PFSK-1 (cell line): ENCODE data around the gene FEZF2.

ENCODE experiments used
- FOXP2 ChIP-seq: optimal IDR thresholded peaks from 2 replicates; pipeline ENCODE3; 2011; ENCODE audit warnings: borderline replicate concordance, control low read depth, inconsistent platforms; ENCODE audit not compliant: insufficient read depth; ENCODE audit errors: extremely low read length, extremely low read depth
- POLR2AphosphoS5 ChIP-seq: IDR thresholded peaks from 2 replicates; pipeline ENCODE4 v1.6.1; 2012; ENCODE audit warnings: low read depth, mild to moderate bottlenecking, control low read depth, low read length, moderate library complexity
- SIN3A ChIP-seq: IDR thresholded peaks from 2 replicates; pipeline ENCODE4 v1.6.1; 2012; ENCODE audit warnings: mild to moderate bottlenecking, low read length, moderate library complexity, borderline replicate concordance; ENCODE audit not compliant: insufficient read depth
- TAF1 ChIP-seq: IDR thresholded peaks from 2 replicates; pipeline ENCODE4 v1.6.1; 2012; ENCODE audit warnings: low read length, control low read depth, borderline replicate concordance; ENCODE audit not compliant: insufficient read depth
- TF ChIP-seq, protein P1 (sequence below), 2 experiments: IDR thresholded peaks; 2 replicates each; pipeline versions ENCODE4 v1.6.1 to v1.8.0; 2011 to 2012; ENCODE audit warnings: low read depth in 2 of 2, low read length in 2 of 2, control low read depth in 1 of 2, inconsistent platforms in 1 of 2, mild to moderate bottlenecking in 1 of 2, moderate library complexity in 1 of 2; ENCODE audit not compliant: insufficient read depth in 1 of 2

Gene FEZF2

DNA sequence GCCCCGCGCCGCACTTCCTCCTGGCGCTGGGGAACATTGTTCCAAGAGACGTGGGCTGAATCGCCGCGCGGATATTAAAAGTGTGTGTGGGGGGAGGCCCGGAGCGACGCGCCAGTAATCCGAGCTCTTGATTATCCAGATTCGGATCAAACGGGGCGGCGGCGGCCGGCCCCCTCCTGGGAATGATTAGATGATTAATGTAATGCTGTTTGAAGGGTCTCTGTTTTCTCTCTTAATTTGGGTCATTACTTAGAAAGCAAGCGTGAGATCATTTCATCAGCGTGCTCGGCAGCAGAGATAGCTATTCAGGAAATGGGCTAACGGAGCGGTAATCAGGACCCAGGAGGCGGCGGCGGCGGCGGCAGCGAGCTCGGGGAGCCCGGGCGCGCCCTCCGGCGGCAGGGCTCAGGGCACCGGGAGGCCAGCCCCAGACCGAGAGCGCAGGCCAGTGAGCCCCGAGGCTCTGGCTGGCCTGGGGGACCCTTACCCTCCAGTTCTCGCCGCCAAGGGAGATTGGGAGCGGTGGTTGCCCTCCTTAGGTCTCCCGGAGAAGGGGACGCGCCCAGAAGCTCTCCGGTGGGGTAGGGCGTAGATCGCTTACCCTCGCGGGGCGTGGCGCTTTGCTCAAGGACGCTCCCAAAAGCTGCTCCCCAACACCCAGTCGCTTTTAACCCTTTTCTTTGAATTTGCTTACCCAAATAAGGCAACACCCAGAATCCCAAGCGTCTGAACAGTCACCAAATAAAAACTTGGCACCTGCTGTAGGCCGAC is 4.5 kb downstream of the FEZF2 start:
- TF ChIP-seq FOXP2 (no peak), SIN3A (no peak), POLR2AphosphoS5 (no peak)
- TF ChIP-seq, protein P1, sequence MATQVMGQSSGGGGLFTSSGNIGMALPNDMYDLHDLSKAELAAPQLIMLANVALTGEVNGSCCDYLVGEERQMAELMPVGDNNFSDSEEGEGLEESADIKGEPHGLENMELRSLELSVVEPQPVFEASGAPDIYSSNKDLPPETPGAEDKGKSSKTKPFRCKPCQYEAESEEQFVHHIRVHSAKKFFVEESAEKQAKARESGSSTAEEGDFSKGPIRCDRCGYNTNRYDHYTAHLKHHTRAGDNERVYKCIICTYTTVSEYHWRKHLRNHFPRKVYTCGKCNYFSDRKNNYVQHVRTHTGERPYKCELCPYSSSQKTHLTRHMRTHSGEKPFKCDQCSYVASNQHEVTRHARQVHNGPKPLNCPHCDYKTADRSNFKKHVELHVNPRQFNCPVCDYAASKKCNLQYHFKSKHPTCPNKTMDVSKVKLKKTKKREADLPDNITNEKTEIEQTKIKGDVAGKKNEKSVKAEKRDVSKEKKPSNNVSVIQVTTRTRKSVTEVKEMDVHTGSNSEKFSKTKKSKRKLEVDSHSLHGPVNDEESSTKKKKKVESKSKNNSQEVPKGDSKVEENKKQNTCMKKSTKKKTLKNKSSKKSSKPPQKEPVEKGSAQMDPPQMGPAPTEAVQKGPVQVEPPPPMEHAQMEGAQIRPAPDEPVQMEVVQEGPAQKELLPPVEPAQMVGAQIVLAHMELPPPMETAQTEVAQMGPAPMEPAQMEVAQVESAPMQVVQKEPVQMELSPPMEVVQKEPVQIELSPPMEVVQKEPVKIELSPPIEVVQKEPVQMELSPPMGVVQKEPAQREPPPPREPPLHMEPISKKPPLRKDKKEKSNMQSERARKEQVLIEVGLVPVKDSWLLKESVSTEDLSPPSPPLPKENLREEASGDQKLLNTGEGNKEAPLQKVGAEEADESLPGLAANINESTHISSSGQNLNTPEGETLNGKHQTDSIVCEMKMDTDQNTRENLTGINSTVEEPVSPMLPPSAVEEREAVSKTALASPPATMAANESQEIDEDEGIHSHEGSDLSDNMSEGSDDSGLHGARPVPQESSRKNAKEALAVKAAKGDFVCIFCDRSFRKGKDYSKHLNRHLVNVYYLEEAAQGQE (IDR thresholded peaks at IDR 0.05; ENCODE audit: insufficient read depth in 1 of 2, low read depth in 2 of 2, low read length in 2 of 2), result no peak

DNA sequence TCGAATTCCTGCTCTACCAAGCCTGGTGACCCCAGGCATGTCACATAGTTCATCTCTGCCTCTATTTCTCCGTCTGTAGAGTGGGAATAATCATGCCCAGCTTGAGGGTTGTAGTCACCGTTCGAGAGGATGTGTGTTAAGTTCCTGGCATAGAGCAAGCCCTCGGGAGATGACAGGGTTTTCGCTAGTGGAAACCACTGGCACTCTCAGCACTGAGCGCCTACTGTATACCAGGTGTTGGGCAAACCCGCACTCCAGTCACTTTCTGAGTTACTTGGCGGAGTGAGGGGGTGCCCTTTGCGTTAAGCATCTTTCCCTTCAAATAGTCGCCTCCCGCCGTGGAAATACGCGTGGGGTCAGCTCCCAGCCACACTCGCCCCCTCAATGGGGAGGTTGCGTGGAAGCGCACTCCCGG is 5.1 kb downstream of the FEZF2 start:
- TF ChIP-seq POLR2AphosphoS5 (no peak), FOXP2 (no peak), TAF1 (no peak), SIN3A (no peak)
- TF ChIP-seq, protein P1 (IDR thresholded peaks at IDR 0.05; ENCODE audit: insufficient read depth in 1 of 2, low read depth in 2 of 2, low read length in 2 of 2), result no peak

DNA sequence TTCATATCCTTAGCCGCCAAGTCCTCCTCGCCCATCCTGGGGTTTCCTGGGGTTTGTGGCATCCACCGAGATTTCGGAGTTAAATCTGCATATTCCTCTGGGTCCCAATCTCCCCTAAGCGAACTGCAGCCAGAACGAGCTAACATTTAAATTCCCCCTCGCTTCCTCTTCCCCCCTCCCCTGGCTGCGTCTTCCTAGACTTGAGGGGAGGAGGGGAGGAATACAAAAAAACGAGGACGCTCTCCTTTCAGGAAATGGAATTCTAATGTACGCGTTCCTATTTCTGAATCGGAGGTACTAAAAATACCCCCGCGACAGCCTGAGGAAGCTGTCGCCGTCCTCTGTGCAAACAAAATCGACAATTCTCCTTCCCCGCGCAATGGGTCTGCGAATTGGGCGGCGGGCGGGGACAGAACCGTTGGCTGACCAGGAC is 5.6 kb downstream of the FEZF2 start:
- TF ChIP-seq POLR2AphosphoS5 (no peak), TAF1 (no peak), FOXP2 (no peak), SIN3A (no peak)
- TF ChIP-seq, protein P1 (IDR thresholded peaks at IDR 0.05; ENCODE audit: insufficient read depth in 1 of 2, low read depth in 2 of 2, low read length in 2 of 2), result no peak

DNA sequence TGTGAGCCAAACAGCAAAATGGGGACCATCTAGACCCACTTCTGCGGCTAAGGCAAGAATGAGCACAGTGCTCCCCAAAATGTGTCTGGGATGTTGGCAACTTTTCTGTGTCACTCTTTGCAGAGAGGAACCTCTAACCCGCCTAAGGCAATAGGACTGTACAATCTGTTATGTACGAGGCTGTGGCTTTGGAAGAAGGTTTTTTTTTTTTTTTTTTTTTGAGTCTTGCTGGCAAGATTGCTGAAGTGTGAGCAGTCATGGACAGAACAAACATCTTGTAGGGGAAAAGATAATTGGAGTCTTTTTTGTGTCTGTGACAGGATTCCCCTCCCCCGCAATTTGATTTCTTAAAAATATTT is 7.2 kb downstream of the FEZF2 start:
- TF ChIP-seq, protein P1 (IDR thresholded peaks at IDR 0.05; ENCODE audit: insufficient read depth in 1 of 2, low read depth in 2 of 2, low read length in 2 of 2), result no peak
- no peak for TF ChIP-seq FOXP2
- TF ChIP-seq SIN3A, result no peak
- no peak for TF ChIP-seq POLR2AphosphoS5
- no peak for TF ChIP-seq TAF1
